ENCODE results near the gene TMPRSS4. TPM values are rescaled to one million over a fixed set of nuclear protein-coding genes. Genes with fewer than 3 reads are reported as not detected.

Gene TMPRSS4
- total RNA-seq, 1 experiment from 2014 or later: not detected

DNA sequence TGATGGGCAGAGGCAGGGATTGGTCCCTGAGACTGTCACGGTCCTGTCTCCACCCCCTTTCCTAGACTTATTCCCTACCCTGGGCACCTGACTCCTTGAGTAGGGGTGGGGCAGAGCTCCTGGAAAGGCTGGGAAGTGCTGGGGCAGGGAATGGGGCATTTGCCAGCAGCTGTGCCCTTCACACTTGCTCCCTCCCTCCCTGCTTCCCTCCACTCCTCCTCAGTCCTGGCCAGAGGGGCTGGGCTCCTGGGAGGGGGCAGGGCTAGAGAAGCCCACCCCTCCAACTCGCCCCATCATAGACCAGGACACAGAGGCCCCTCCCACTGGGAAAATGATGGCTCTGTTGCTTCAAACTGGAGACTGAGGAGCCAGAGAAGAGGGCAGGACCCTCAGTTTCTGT, 88.0 kb downstream of the TMPRSS4 start:
- ChIA-PET CTCF (no interaction called here), POLR2A (ENCODE audit: low non-redundant PET) (interaction anchor here (0.5 kb wide), 1 partner anchor 465 kb away, joined by 5 read pairs; no protein-coding TSS in a partner anchor)
- Histone ChIP-seq H3K4me3 (ENCODE audit: low read depth, low read length, poor library complexity, severe bottlenecking) (no peak overlapping the region), H3K4me1 (ENCODE audit: insufficient read depth, low read length, poor library complexity, severe bottlenecking) (no peaks in the 10 kb centered on the region), H3K9me3 (ENCODE audit: low read depth, low read length, poor library complexity, severe bottlenecking) (no peaks in the 10 kb centered on the region), H3K36me3 (ENCODE audit: insufficient read depth, low read length, poor library complexity, severe bottlenecking) (no peaks in the 10 kb centered on the region), H3K27ac (ENCODE audit: low read depth, low read length, poor library complexity, severe bottlenecking) (no peak overlapping the region), H3K27me3 (replicated peaks; ENCODE audit: insufficient read depth, low read depth, low read length, poor library complexity) (peaks cover 3% of the 10 kb centered on the region)
- intact Hi-C loops (cut with micrococcal nuclease; ENCODE audit: unreplicated experiment): no loop called here
- no peak for DNase-seq (ENCODE audit: low spot score)
- no TSS peak for BruUV-seq (replicated peaks)
- no peak for TF ChIP-seq EZH2 (IDR thresholded peaks at IDR 0.05; ENCODE audit: borderline replicate concordance, low read depth, low read length, poor library complexity, severe bottlenecking)
- TF ChIP-seq, protein P1, sequence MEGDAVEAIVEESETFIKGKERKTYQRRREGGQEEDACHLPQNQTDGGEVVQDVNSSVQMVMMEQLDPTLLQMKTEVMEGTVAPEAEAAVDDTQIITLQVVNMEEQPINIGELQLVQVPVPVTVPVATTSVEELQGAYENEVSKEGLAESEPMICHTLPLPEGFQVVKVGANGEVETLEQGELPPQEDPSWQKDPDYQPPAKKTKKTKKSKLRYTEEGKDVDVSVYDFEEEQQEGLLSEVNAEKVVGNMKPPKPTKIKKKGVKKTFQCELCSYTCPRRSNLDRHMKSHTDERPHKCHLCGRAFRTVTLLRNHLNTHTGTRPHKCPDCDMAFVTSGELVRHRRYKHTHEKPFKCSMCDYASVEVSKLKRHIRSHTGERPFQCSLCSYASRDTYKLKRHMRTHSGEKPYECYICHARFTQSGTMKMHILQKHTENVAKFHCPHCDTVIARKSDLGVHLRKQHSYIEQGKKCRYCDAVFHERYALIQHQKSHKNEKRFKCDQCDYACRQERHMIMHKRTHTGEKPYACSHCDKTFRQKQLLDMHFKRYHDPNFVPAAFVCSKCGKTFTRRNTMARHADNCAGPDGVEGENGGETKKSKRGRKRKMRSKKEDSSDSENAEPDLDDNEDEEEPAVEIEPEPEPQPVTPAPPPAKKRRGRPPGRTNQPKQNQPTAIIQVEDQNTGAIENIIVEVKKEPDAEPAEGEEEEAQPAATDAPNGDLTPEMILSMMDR (conservative IDR thresholded peaks at IDR 0.05; ENCODE audit: low read depth, low read length): no peak

DNA sequence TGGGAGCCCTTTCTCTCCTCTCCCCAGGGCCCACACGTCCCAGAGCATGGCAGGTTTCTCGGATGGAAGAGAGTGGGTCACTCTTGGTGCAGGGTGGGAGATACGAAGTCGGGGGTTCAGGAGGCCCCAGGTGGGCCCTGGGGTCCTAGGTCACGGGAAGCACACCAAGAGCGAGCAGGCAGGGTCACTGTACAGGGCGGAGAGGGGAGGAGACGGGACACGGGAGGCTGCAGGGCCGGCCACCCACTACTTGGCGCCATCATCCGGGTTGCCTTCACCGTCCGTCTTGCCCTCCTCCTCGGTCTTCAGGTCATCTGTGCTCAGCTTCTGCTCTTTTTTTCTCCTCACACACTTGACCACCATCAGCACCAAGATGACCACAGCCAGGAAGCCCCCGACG, 89.8 kb downstream of the TMPRSS4 start:
- BruUV-seq (replicated peaks): no TSS peak
- TF ChIP-seq EZH2 (IDR thresholded peaks at IDR 0.05; ENCODE audit: borderline replicate concordance, low read depth, low read length, poor library complexity, severe bottlenecking): no peak
- TF ChIP-seq, protein P1 (conservative IDR thresholded peaks at IDR 0.05; ENCODE audit: low read depth, low read length): no peak

DNA sequence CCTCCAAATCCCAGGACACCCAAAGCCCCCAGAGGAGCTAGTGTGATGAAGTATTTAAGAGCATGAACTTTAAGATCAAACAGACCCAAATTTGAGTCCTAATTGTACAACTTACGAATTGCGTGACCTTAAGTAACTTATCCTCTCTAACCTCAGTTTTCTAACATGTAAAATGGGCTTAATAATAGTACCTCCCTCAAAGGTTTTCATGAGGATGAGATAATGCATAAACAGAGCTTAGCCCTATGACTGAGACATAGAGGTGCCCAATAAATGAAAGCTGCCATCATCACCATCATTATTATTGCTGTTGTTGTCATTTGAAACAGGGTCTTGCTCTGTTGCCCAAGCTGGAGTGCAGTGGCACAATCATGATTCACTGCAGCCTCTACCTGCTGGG, 90.4 kb downstream of the TMPRSS4 start:
- H3K36me3 ChIP-seq (ENCODE audit: insufficient read depth, low read length, poor library complexity, severe bottlenecking): no peaks in the 10 kb centered on the region
- TF ChIP-seq, protein P1 (conservative IDR thresholded peaks at IDR 0.05; ENCODE audit: low read depth, low read length): no peak
- TF ChIP-seq EZH2 (IDR thresholded peaks at IDR 0.05; ENCODE audit: borderline replicate concordance, low read depth, low read length, poor library complexity, severe bottlenecking): no peak
- no peaks in the 10 kb centered on the region for H3K9me3 ChIP-seq (ENCODE audit: low read depth, low read length, poor library complexity, severe bottlenecking)
- H3K4me1 ChIP-seq (ENCODE audit: insufficient read depth, low read length, poor library complexity, severe bottlenecking): no peaks in the 10 kb centered on the region
- no peak overlapping the region for H3K27ac ChIP-seq (ENCODE audit: low read depth, low read length, poor library complexity, severe bottlenecking)
- no peak for DNase-seq (ENCODE audit: low spot score)
- ChIA-PET CTCF (interaction anchor here (0.6 kb wide), 2 partner anchors 675 to 770 kb away, joined by 3 to 4 read pairs; no protein-coding TSS in a partner anchor), POLR2A (ENCODE audit: low non-redundant PET) (no interaction called here)
- intact Hi-C loops (cut with micrococcal nuclease; ENCODE audit: unreplicated experiment): no loop called here
- no TSS peak for BruUV-seq (replicated peaks)
- H3K27me3 ChIP-seq (replicated peaks; ENCODE audit: insufficient read depth, low read depth, low read length, poor library complexity): peaks cover 3% of the 10 kb centered on the region
- no peak overlapping the region for H3K4me3 ChIP-seq (ENCODE audit: low read depth, low read length, poor library complexity, severe bottlenecking)

More for the DNA sequence above, 89.8 kb downstream of the TMPRSS4 start:
- intact Hi-C loops (cut with micrococcal nuclease; ENCODE audit: unreplicated experiment): no loop called here
- ChIA-PET POLR2A (ENCODE audit: low non-redundant PET) (no interaction called here), CTCF (no interaction called here)
- no peak for DNase-seq (ENCODE audit: low spot score)
- no peaks in the 10 kb centered on the region for H3K36me3 ChIP-seq (ENCODE audit: insufficient read depth, low read length, poor library complexity, severe bottlenecking)
- H3K27ac ChIP-seq (ENCODE audit: low read depth, low read length, poor library complexity, severe bottlenecking): no peak overlapping the region
- H3K4me1 ChIP-seq (ENCODE audit: insufficient read depth, low read length, poor library complexity, severe bottlenecking): no peaks in the 10 kb centered on the region
- H3K4me3 ChIP-seq (ENCODE audit: low read depth, low read length, poor library complexity, severe bottlenecking): no peak overlapping the region
- peaks cover 3% of the 10 kb centered on the region for H3K27me3 ChIP-seq (replicated peaks; ENCODE audit: insufficient read depth, low read depth, low read length, poor library complexity)
- no peaks in the 10 kb centered on the region for H3K9me3 ChIP-seq (ENCODE audit: low read depth, low read length, poor library complexity, severe bottlenecking)
